HG03108 (cell line): ENCODE results near the gene TERT.

Experiments used
- ATAC-seq: cut with Tn5 transposase; IDR thresholded peaks from one replicate; pipeline ENCODE4 v1.9.1; 2021; ENCODE audit warnings: moderate library complexity; ENCODE audit not compliant: unreplicated experiment

TERT gene

DNA sequence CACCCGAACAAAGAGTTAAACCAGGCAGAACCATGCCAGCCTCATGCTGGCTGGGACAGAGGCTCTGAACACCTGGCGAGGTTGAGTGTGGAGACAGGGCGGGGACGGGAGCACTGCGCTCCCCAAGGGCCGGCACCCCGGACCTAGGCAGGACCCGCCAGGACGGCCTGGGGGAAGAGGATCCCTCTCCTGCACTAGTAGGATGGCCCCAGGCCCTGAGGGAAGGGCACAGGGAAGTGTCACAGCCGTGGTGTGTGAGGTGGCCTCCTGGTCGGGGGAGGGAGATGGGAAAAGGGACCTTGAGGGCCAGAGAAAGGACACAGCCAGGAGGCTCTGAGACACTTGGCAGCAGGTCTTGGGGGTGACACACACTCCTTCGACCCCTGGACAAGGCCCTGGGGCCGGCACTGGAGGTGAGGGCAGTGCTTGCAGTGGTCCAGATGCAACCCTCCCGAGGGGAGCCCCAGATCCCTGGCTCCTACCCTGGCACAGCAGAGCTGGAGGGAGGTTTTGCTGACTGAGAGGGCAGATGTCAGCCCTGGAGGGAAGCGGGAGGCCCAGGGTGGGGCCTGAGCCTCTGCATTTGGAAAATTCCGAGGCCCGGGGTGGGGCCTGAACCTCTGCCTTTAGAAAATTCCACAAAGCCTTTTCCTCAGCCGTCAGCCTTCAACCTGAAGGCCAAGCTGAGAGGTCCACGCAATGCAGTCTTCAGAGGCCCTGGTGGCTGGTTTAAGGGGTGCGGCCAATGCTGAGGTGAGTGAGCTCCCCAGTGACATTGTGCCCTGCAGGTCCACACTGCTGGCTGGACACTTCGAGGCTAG, 24.8 kb upstream of the TERT start:
- ATAC-seq = no peak

DNA sequence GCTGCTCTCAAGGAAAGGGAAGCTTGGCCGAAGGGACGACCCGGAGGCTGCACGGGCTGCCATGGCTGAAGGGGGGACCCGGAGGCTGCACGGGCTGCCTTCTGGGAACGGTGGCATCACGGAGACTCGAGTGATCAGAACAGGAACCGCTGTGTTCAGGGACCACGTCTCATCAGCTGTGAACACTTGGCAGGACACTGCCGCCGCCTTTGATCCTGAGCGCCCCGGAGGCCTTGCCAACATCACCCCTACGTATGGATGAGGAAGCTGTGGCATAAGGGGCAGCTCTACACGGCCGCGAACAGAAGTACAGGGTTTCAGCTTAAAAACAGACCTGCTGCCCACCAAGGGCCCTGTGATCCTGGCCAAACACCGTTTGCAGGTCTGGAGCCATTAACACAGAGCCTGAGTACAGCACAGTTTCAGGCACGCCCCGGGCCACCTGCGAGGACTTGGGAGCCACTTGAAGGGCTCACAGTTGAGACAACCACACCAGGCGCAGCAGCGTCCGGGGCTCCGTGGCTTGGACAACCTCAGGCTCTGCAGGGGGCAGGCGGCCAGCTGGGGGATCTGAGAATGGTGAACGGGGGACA, 23.9 kb upstream of the TERT start:
- ATAC-seq = no peak

DNA sequence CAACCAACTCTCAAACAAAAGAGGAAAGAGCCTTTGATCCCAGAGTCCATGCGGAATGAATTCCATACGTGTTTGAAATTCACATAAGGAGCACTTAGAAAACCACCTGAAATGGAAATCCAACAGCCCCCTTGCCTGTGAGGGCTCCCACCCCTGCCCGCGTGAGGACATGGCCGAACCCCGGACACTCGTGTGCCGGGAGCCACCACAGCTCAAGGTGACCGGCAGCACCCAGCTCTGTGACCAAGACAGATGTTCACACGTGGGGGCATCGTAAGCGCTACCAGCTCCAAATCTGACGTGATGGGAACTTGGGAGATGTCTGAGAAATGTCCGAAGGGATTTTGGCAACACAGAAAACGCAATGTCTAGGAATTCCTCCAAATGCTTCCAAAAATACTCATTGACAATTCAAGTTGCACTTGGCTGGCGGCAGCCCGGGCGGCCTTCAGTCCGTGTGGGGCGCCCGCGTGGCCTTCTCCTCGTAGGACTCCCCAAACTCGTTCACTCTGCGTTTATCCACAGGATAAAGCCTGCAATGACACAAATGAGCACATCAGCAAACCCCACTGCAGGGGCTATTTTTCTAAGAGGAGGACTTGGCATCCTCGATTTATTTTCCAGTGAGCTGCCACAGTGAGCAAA, 23.2 kb upstream of the TERT start:
- ATAC-seq = no peak

DNA sequence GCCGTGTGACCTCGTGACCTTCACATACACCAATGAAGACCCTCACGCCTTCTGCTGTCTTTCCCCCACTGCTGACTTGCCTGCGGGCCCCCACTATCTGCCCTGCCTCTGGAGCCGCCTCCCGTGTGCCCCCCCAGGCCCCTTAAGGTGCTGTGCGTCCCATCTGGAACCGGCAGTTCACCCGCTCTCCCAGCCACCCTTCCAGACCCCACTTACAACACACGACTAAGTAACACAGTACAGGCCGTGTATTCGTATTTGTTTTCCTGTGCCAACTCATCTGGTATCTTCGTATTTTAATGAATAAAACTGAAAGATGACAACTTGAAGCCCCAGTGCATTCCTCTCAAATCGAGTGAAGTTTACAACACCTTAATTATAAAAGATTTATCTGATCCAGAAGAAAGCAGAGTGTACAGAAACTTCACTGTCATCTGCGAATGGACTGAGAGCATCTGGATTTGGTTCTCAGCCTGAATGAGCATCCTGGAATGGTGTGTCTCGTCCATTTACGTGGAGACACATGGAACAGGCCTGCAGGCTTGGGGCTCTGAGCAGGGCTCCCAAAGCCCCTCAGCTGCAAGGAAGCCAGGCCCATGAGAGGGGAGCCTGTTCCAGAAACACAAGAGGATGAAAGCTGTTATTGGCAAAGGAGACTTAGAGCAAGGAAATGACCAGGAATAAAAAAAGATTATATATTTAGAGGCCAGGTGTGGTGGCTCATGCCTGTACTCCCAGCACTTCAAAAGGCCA, 21.9 kb upstream of the TERT start:
- no peak for ATAC-seq

DNA sequence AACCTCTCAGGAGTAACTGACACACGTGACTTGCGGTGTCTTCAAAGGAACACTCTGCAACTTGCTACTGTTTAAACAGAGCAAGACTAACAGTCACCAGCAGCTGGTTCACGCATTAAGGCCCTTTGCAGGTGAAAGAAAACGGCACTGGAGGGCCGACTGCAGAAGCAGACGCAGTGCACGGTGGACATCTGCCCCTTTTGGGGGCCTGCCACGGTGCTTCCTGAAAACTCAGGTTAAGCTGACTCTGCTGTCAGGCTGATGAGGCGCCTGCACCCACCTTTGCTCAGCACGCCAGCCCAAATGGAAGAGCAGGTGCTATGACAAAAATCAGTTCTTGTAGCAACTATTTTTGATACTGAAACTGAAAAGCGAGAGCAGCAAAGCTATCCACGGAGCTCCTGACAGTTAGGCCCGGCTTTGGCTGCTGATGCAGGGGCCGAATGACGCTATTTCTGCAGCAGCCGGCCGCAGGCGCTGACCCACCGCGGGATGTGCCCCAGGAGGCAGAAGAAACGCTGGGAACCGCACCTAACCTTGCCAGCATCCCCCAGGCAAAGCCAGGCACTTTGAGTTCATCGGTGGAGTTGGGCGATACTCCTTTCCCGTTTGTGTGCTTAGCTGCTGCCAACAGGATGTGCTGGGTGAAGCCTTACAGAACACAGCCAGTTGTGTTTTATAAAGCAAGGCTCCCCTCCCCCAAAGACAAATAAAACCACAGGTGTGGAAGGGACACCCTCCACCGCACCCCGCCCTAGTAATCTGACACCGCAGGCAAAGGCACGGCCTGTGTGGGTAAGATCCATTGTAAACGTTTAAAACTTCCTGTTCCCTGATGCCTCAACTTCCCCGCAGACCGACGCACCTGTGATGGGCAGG, 21.1 kb upstream of the TERT start:
- ATAC-seq = peak; percentile 42

DNA sequence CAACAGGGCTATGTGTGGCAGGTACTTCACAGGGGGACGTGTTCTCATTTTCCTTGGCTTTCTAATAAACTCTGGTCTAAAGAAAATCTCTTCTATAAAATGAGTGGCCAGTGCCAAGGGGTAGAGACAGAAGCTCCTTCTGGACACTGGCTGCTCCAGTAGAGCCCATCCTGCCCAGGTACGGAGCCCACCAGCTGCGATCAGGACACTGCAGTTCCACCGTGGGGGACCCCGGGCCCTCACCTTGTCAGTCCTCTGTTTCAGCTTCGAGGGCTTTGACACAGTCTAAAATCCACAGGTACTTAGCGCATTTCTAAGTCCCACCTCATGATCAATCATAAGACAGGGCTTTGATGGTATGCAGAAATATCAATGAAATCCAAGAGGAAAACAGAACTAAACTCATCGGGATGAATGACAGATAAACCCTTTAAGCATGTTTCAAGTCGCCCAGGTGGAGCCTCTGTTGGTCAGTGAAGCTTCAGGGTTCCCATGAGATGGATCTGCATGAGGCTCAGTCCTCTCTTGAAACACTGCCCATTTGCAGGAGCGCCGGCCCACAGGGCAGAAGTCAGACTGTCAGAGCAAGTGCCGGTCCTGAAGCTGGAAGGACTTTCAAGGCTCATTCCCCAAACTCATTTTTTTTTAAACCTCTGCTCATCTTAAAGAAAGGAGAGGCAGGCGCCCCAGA, 20.3 kb upstream of the TERT start:
- no peak for ATAC-seq

DNA sequence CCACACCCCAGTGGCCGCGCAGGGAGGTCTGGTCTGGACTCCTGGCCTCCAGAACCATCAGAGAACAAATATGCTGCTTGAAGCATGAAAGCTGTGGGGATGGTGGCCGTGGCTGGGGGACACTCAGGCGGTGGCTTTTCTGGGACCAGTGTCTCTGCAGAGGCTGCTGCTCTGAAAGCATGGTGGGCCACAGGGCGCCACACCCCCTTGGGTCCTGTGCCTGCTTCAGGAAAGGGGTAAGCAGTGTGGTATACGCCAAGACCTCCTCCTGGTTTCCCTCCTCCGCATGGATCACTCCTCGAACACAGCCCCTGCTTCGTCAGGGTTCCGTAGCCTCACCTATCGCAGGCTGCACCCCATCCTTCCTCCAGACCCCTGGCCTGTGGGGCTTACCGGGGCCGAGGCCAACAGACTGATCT, 19.7 kb upstream of the TERT start:
- no peak for ATAC-seq

DNA sequence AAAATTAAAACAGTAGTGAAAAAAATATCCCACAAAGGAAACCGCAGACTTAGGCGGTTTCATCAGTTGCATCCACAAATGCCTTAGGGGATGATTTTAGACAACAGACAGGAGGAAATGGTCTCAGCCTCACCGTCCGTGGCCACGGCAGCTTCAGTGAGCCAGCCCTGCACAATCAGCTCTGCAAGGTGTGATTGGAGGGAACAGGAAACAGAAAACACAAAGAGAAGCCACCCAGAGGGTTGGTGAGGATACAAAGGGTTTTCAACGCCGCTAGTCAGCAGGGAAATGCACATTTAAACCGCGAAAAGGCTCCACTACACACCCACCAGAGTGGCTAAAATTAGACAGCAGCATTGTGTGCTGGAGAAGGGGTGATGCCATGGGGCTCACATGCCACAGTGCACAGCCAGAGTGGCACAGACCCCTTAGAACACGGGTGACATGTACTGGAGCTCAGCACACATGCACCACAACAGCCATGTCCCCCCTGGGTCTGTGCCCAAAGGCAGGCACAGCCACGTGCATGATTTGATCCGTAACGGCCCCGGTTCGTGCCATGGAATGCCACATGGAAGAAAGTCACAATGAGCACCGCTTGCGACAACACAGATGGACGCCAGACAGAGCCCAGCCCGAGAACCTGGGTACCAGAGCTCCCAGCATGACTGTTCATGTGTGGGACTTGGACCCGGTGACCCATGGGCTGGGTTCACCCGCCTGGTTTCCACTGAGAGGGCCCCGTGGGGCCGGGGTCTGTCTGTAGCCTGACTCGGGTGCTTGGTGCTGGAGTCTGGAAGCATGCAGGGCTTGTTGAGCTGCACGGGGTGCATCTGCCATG, 18.3 kb upstream of the TERT start:
- peak; percentile 73 for ATAC-seq

DNA sequence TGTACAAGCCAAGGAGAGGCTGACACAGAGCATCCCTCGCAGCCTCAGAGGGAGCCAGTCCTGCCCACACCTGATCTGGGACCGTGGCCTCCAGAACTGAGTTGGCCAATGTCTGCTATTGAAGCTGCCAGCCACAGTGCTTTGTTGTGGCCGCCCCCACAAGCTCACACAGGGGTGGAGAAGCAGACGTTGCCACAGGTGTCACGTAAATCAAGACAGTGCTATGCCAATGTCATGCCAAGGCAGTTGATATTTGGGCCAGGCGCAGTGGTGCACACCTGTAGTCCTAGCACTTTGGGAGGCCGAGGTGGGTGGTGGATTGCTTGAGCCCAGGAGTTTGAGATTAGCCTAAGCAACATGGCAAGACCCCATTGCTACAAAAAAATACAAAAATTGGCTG, 17.3 kb upstream of the TERT start:
- ATAC-seq = no peak

DNA sequence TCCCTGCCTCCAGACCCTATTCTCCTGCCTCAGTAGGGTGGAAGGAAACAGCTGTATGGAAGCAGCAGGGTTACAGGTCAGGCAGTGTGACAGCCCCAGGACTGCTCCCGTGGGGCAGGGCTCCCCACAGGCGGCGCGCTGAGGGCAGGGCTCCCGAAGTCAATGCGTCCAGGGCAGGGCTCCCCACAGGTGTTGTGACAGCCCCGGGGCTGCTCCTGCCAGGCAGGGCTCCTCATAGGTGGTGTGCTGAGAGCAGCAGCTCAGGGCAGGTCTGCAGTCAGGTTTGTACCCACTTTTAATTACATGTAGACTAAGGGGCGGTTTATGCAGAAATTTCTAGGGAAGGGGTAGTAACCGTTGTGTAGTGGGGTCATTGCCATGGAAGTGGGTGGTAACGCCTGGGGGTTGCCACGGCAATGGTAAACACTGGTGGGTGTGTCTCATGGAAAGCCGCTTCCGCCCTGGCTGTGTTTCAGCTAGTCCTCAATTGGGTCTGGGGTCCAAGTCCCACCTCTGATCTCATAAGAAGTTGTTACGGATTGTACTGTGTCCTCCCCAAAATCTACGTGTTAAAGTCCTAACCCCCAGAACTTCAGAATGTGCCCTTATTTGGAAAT, 16.7 kb upstream of the TERT start:
- no peak for ATAC-seq

DNA sequence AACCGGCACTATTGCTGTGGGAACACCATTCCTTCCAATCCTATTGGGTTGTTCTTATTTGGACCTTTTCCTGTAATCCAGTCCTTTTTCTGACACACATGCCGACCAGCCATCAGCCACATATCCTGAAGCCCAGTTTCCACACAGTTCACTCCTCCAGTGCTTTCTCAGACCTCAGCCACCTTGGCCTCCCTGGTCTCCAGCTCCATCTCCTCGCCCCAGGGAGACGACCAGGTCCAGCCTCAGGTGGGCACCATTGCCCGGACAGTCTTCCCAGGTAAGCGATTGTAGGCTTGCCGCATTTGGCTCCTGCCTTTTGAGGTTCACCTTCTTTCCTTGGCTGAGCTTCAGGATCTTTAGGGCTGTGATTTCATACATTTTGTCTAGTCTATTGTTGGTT, 15.2 kb upstream of the TERT start:
- ATAC-seq = no peak

DNA sequence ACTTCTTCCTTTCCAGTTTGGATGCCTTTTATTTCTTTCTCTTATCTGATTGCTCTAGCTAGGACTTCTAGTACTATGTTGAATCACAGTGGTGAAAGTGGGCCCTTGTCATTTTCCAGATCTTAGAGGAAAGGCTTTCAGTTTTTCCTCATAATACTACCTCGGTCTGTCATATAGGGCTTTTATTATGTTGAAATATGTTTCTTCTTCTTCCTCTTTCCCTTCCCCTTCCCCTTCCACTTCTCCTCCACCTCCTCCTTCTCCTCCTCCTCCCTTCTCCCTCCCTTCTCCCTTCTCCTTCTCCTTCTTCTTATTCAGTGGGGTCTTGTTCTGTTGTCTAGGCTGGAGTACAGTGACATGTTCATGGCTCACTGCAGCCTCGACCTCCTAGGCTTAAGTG, 9.2 kb upstream of the TERT start:
- ATAC-seq = no peak

DNA sequence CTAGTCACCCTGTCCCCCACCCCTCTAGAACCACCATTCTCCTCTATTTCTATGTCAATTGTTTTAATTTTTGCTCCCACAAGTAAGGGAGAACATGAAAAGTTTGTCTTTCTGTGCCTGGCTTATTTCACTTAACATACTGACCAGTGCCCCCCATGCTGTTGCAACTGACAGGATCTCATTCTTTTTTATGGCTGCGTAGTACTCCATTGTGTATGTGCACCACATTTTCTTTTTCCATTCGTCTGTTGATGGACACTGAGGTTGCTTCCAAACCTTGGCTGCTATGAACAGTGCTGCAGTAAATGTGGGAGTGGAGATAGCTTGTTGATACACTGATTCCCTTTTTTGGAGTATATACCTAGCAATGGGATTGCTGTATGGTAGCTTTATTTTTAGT, 7.4 kb upstream of the TERT start:
- no peak for ATAC-seq

DNA sequence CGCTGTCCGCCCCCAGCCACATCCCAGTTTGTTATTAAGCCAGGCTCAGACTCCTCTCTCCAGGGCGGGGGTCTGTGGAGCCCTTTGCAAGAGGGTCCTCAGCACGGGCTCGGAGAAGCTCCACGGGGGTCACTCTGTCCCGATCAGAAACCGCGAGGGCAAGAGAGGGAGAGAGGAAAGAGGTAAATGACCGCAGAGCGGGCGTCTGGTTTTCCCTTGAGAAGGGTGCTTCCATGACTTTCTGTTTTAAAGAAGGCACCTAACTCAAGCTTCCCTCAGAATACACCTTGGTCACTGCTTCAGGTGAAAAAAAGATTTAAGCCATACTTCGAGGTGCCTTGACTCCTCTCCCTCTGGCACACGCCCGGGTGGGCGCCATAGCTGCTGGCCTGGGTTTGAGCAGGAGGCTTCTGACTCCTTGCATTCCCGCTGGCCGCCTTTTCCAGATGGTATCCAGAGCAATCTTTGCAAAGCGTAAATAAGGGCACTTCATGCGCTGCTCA, 5.8 kb upstream of the TERT start:
- ATAC-seq = no peak

DNA sequence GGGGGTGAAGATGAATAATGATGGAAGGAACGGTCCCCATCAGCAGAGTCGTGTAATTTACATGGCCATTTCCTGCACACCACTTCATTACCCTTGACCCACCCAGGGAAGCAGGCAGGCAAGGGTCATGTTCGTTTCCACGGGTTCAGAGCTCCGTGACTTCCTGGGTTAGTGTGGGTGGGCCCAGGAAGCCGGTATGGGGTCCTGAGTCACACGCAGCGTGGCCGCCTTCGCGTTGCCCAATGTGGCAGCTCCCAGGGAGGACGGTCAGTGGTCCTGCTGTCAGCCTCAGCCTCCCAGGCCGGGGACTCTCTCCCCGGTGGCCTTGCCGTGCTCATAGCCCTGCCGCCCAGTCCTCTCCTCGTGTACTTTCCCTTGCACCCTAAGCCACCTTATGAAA, 5.1 kb upstream of the TERT start:
- no peak for ATAC-seq

DNA sequence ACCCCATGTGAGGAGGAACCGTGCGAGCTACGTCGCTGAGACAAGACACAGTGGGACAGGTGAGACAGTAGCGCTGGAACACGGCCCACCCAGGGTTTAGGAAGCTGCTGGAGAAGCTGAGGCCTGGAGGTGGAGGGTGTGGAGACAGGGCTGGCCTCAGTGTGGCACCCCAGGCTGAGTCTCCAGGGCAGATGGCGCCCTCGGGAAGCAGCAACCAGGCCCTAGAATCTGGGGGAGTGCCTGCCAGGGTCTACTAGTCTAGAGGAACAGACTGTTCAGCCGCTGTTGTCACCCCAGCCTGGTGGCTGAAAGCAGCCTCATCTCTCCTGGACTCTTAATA, 4.6 kb upstream of the TERT start:
- no peak for ATAC-seq

DNA sequence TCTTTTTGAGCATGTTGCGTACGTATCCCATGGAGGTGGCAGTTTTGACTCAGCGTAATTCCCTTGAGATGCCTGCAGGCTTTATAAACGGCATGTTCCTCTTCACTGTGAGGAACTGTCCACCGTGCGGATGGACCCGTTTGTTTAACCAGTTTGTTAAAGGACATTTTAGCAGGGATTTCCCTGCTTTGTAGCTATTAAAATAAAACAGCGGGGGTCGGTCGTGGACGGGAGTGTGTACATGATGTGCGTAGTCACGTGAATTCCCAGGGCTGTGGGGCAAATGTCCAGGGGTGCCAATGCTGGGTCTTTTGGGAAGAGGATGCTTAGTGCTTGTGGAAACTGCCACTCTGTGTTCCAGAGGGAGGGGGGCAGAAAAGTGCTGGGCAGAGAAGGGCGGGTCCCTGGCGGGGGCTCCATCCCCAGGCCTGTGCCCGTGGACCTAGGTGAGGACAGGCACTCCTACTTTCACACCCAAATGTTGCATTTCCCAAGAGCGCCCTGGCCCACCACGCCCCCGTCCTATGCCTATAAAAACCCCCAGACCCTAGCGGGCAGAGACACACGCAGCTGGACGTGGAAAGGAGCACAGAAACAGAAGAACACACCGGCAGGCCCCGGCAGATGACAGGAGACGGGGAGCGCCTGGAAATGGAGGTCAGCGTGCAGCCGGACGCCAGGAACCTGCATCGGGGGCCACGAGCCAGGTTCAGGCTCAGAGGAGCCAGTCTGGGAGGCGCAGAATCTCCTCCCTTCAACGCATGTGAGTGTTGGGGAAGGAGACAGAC, 4.0 kb upstream of the TERT start:
- ATAC-seq = no peak

DNA sequence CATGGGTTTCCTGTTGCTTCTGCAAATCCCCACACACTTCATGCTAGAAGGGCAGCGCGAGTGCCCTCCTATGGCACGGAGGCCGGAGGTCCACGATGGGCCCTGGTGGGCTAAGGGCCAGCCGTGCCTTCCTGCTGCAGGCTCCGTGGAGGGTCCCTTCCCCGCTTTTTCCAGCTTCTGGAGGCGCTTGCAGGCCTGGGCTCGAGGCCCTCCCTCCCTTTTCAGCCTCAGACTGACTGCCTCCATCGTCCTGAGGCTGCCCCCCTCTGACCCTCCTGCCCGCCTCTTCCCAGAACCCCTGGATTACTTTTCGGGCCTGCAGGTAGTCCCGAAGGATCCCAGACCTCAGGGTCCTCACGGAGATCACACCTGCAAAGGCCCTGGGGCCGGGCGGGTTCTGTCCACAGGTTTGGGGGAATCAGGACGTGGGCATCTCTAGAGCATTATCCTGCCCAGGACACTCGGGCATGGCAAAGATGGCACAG, 3.2 kb upstream of the TERT start:
- ATAC-seq = no peak
